IMR-90 (cell line): Measurements from ENCODE around the gene ANKRD6. TPM values are rescaled to one million over a fixed set of nuclear protein-coding genes. Genes with fewer than 3 reads are reported as not detected.

Experiments
- ATAC-seq: fragments of 200-7000 bp; cut with Tn5 transposase; 2 replicates; pipeline ENCODE4 v1.9.1; 2020; ENCODE audit warnings: low read depth, mild to moderate bottlenecking, moderate library complexity
- BruUV-seq: library from RNA; stranded (reverse); fragments of 400-500 nt; replicated peaks from 2 replicates; lab custom pipeline; 2021; lab: Mats Ljungman, UMichigan
- CTCF ChIA-PET: fragments of 300-600 bp; formaldehyde crosslinking; extraction: SDS; loops from one replicate; lab custom pipeline; 2021; ENCODE audit warnings: antibody characterized with exemption; lab: Yijun Ruan, JAX
- POLR2A ChIA-PET: fragments of 300-600 bp; sonication (Branson Sonifier 250); formaldehyde crosslinking; loops from one replicate; lab custom pipeline; 2022; ENCODE audit warnings: antibody characterized with exemption; ENCODE audit not compliant: unreplicated experiment; lab: Charles Lee
- DNase-seq: peaks from one replicate; pipeline ENCODE4 v3.0.0; 2013
- H2AFZ ChIP-seq: replicated peaks from 2 replicates; pipeline ENCODE3; 2013; ENCODE audit warnings: low read length, mild to moderate bottlenecking; ENCODE audit not compliant: poor library complexity
- H2AK5ac ChIP-seq: 2 replicates; pipeline ENCODE4 v1.6.1; 2013; ENCODE audit warnings: low read depth, low read length, inconsistent platforms
- H2AK9ac ChIP-seq: replicated peaks from 2 replicates; pipeline ENCODE3; 2013; ENCODE audit warnings: mild to moderate bottlenecking, low read depth, low read length, moderate library complexity; ENCODE audit not compliant: poor library complexity
- H2BK120ac ChIP-seq: 2 replicates; pipeline ENCODE4 v1.6.1; 2013; ENCODE audit warnings: low read depth, low read length, inconsistent platforms
- H2BK15ac ChIP-seq: 3 replicates; pipeline ENCODE4 v1.6.1; 2013; ENCODE audit warnings: low read depth, low read length, inconsistent platforms
- H2BK20ac ChIP-seq: 2 replicates; pipeline ENCODE4 v1.6.1; 2013; ENCODE audit warnings: low read depth, mild to moderate bottlenecking, inconsistent platforms, low read length, moderate library complexity
- H2BK5ac ChIP-seq: 2 replicates; pipeline ENCODE4 v1.6.1; 2013; ENCODE audit warnings: mild to moderate bottlenecking, low read depth, low read length, inconsistent platforms; ENCODE audit not compliant: poor library complexity, severe bottlenecking
- H3K14ac ChIP-seq: replicated peaks from 2 replicates; pipeline ENCODE4 v1.6.1; 2013; ENCODE audit warnings: low read depth, low read length, inconsistent platforms
- H3K18ac ChIP-seq: 2 replicates; pipeline ENCODE4 v1.6.1; 2013; ENCODE audit warnings: low read depth, low read length, control low read depth
- H3K23ac ChIP-seq: 2 replicates; pipeline ENCODE4 v1.6.1; 2013; ENCODE audit warnings: low read depth, low read length, inconsistent platforms
- H3K27ac ChIP-seq: 2 replicates; pipeline ENCODE4 v1.5.1; 2013; ENCODE audit warnings: mild to moderate bottlenecking, control low read depth, low read length; ENCODE audit not compliant: insufficient read depth
- H3K27me3 ChIP-seq: 2 replicates; pipeline ENCODE4 v1.6.1; 2013; ENCODE audit warnings: low read length; ENCODE audit not compliant: control insufficient read depth, insufficient read depth
- H3K36me3 ChIP-seq: 2 replicates; pipeline ENCODE4 v1.6.1; 2013; ENCODE audit warnings: low read length, mixed read lengths; ENCODE audit not compliant: control insufficient read depth, insufficient read depth
- H3K4ac ChIP-seq: 2 replicates; pipeline ENCODE4 v1.6.1; 2013; ENCODE audit warnings: low read depth, low read length, inconsistent platforms
- H3K4me1 ChIP-seq: 2 replicates; pipeline ENCODE4 v1.6.1; 2013; ENCODE audit warnings: low read length, mixed read lengths; ENCODE audit not compliant: control insufficient read depth, insufficient read depth
- H3K4me2 ChIP-seq: 2 replicates; pipeline ENCODE4 v1.6.1; 2013; ENCODE audit warnings: low read depth, mild to moderate bottlenecking, control low read depth, low read length, moderate library complexity
- H3K4me3 ChIP-seq: 2 replicates; pipeline ENCODE4 v1.5.1; 2013; ENCODE audit warnings: low read depth, mild to moderate bottlenecking, control low read depth, low read length, moderate library complexity; ENCODE audit not compliant: insufficient read depth
- H3K56ac ChIP-seq: 2 replicates; pipeline ENCODE4 v1.6.1; 2013; ENCODE audit warnings: low read length, inconsistent platforms; ENCODE audit not compliant: insufficient read depth; ENCODE audit errors: extremely low read depth
- H3K79me1 ChIP-seq, 2 experiments: 2 replicates each; pipeline ENCODE4 v1.6.1; 2013; ENCODE audit warnings: low read length in 2 of 2, inconsistent platforms in 1 of 2, low read depth in 1 of 2
- H3K9ac ChIP-seq: 2 replicates; pipeline ENCODE4 v1.6.1; 2013; ENCODE audit warnings: low read depth, low read length, control low read depth
- H3K9me1 ChIP-seq: 2 replicates; pipeline ENCODE4 v1.6.1; 2013; ENCODE audit warnings: low read length, inconsistent platforms; ENCODE audit not compliant: insufficient read depth
- H3K9me3 ChIP-seq: 2 replicates; pipeline ENCODE4 v1.6.1; 2013; ENCODE audit warnings: low read length; ENCODE audit not compliant: control insufficient read depth, insufficient read depth
- H4K20me1 ChIP-seq: 2 replicates; pipeline ENCODE4 v1.6.1; 2013; ENCODE audit warnings: low read length, inconsistent platforms; ENCODE audit not compliant: insufficient read depth
- H4K5ac ChIP-seq: 2 replicates; pipeline ENCODE4 v1.6.1; 2013; ENCODE audit warnings: mild to moderate bottlenecking, low read depth, low read length, control low read depth
- H4K8ac ChIP-seq, 2 experiments: 2 replicates each; pipeline ENCODE4 v1.6.1; 2013; ENCODE audit warnings: low read depth in 2 of 2, low read length in 2 of 2, control low read depth in 1 of 2, inconsistent platforms in 1 of 2
- H4K91ac ChIP-seq: 2 replicates; pipeline ENCODE4 v1.6.1; 2013; ENCODE audit warnings: low read depth, low read length, inconsistent platforms; ENCODE audit not compliant: insufficient read depth
- BHLHE40 ChIP-seq: fragments of 150-350 bp; IDR thresholded peaks from 2 replicates; pipeline ENCODE4 v1.6.1; 2016; ENCODE audit warnings: mild to moderate bottlenecking, low read depth, low read length
- CEBPB ChIP-seq: IDR thresholded peaks from 2 replicates; pipeline ENCODE4 v1.6.1; 2012; ENCODE audit warnings: low read depth, low read length, improper control_type of control experiment
- CHD1 ChIP-seq: IDR thresholded peaks from 2 replicates; pipeline ENCODE4 v1.6.1; 2012; ENCODE audit warnings: low read depth, low read length, improper control_type of control experiment
- CTCF ChIP-seq: conservative IDR thresholded peaks from 2 replicates; pipeline ENCODE4 v1.5.1; 2012; ENCODE audit warnings: mild to moderate bottlenecking, low read depth, low read length, improper control_type of control experiment
- ELK1 ChIP-seq: fragments of 150-350 bp; IDR thresholded peaks from 2 replicates; pipeline ENCODE4 v1.6.1; 2016; ENCODE audit warnings: low read depth, mild to moderate bottlenecking, low read length, moderate library complexity, borderline replicate concordance
- FOS ChIP-seq: fragments of 150-350 bp; IDR thresholded peaks from 2 replicates; pipeline ENCODE4 v1.6.1; 2016; ENCODE audit warnings: low read depth, low read length
- MAFK ChIP-seq: IDR thresholded peaks from 2 replicates; pipeline ENCODE4 v1.6.1; 2012; ENCODE audit warnings: low read depth, low read length, improper control_type of control experiment
- MAZ ChIP-seq: IDR thresholded peaks from 2 replicates; pipeline ENCODE4 v1.6.1; 2012; ENCODE audit warnings: low read depth, mild to moderate bottlenecking, low read length, improper control_type of control experiment, moderate library complexity, borderline replicate concordance
- MXI1 ChIP-seq: IDR thresholded peaks from 2 replicates; pipeline ENCODE4 v1.6.1; 2012; ENCODE audit warnings: low read depth, mild to moderate bottlenecking, low read length, moderate library complexity, borderline replicate concordance
- NFE2L2 ChIP-seq: fragments of 150-350 bp; IDR thresholded peaks from 2 replicates; pipeline ENCODE4 v1.6.1; 2016; ENCODE audit warnings: low read depth, mild to moderate bottlenecking, low read length
- POLR2A ChIP-seq: IDR thresholded peaks from 2 replicates; pipeline ENCODE4 v1.6.1; 2012; ENCODE audit warnings: mild to moderate bottlenecking, low read depth, low read length
- RAD21 ChIP-seq: IDR thresholded peaks from 2 replicates; pipeline ENCODE4 v1.6.1; 2012; ENCODE audit warnings: low read length, improper control_type of control experiment
- RCOR1 ChIP-seq: IDR thresholded peaks from 2 replicates; pipeline ENCODE4 v1.6.1; 2012; ENCODE audit warnings: mild to moderate bottlenecking, low read length, improper control_type of control experiment; ENCODE audit not compliant: insufficient replicate concordance
- RFX5 ChIP-seq: IDR thresholded peaks from 2 replicates; pipeline ENCODE4 v1.8.0; 2012; ENCODE audit warnings: low read depth, mild to moderate bottlenecking, low read length, moderate library complexity
- SMC3 ChIP-seq: fragments of 150-350 bp; IDR thresholded peaks from 2 replicates; pipeline ENCODE4 v1.6.1; 2016; ENCODE audit warnings: low read depth, mild to moderate bottlenecking, antibody characterized with exemption, low read length, moderate library complexity
- USF2 ChIP-seq: fragments of 150-350 bp; IDR thresholded peaks from 2 replicates; pipeline ENCODE4 v1.6.1; 2017; ENCODE audit warnings: mild to moderate bottlenecking, antibody characterized with exemption, low read length, low read depth
- WGBS, 2 experiments: methylation state at CpG; one replicate each; pipeline versions ENCODE4 v1.1.5 to v1.1.7; 2013; ENCODE audit warnings: missing lambda C conversion rate in 2 of 2; ENCODE audit not compliant: insufficient read length in 1 of 2; ENCODE audit errors: extremely low coverage in 2 of 2; 5-methylcytosine and 5-hydroxymethylcytosine counted together
- dilution Hi-C: fragments of 300-500 bp; cut with HindIII; formaldehyde crosslinking; loops from one replicate; pipeline ENCODE4 v1.14.3; 2018; ENCODE audit warnings: low sequenced_read_pairs; ENCODE audit not compliant: unreplicated experiment
- in situ Hi-C: fragments of 300-500 bp; cut with MboI; formaldehyde crosslinking; loops from 3 replicates; pipeline ENCODE4 v1.14.3; 2019; ENCODE audit warnings: low sequenced_read_pairs, inconsistent platforms, mixed read lengths
- intact Hi-C: fragments of 100-400 bp; cut with micrococcal nuclease; formaldehyde crosslinking; loops from 2 replicates; pipeline ENCODE4 v1.10.0; 2022
- polyA plus RNA-seq, 3 experiments: library from polyadenylated mRNA; depleted of rRNA; stranded (reverse); fragments of >200 nt; gene quantifications; 2 replicates each; pipeline ENCODE4 v1.2.3, GENCODE V29; 2012; ENCODE audit warnings: low replicate concordance in 1 of 3
- total RNA-seq: library from RNA; depleted of rRNA; stranded (reverse); fragments of >200 nt; gene quantifications from 2 replicates; pipeline ENCODE4 v1.2.3, GENCODE V29; 2012

Gene ANKRD6
- total and polyA plus RNA-seq, 2 of the 4 experiments (the other 2 are of a cell fraction), result 0.12 to 0.18 TPM

GRCh38 chr6:89492025-89492640 is 59.2 kb downstream of the ANKRD6 start:
- H3K9me1 ChIP-seq, result no peaks in the 10 kb centered on the region
- no peaks in the 10 kb centered on the region for H3K4me1 ChIP-seq
- dilution Hi-C loops, result no loop called here
- peaks cover 2% of the 10 kb centered on the region; the same call in 1 of the 2 replicates for H3K27me3 ChIP-seq
- no peak overlapping the region for H2BK120ac ChIP-seq
- no peak overlapping the region for H3K4me3 ChIP-seq
- H3K36me3 ChIP-seq, result no peaks in the 10 kb centered on the region
- no peaks in the 10 kb centered on the region for H3K9me3 ChIP-seq
- no peak overlapping the region for H3K18ac ChIP-seq
- no peak overlapping the region for H2BK20ac ChIP-seq
- ChIA-PET CTCF (no interaction called here), POLR2A (no interaction called here)
- no peak overlapping the region for H3K4ac ChIP-seq
- no peaks in the 10 kb centered on the region for H3K79me1 ChIP-seq
- no peak overlapping the region for H3K23ac ChIP-seq
- no peak overlapping the region for H2AK9ac ChIP-seq
- intact Hi-C loops, result no loop called here
- no peak for DNase-seq
- no peak overlapping the region for H3K27ac ChIP-seq
- no peak overlapping the region for H4K8ac ChIP-seq
- no peak overlapping the region for H2BK5ac ChIP-seq
- in situ Hi-C loops, result no loop called here
- no peak overlapping the region for H3K4me2 ChIP-seq
- H4K91ac ChIP-seq, result no peak overlapping the region
- H2AK5ac ChIP-seq, result no peak overlapping the region
- H4K20me1 ChIP-seq, result no peaks in the 10 kb centered on the region
- no peak overlapping the region for H3K14ac ChIP-seq
- BruUV-seq, result no TSS peak
- no peak overlapping the region for H3K9ac ChIP-seq
- ATAC-seq, result no peak
- no peak overlapping the region for H4K5ac ChIP-seq
- no peak overlapping the region for H2BK15ac ChIP-seq
- 42% methylated on average over 2 of the region's 7 CpGs; no CpG with 5 or more reads in 1 of the 2 experiments for WGBS, 2 experiments
- H2AFZ ChIP-seq, result no peak overlapping the region
- no peak overlapping the region for H3K56ac ChIP-seq
- TF ChIP-seq USF2, result no peak
- TF ChIP-seq BHLHE40, result no peak
- no peak for TF ChIP-seq RAD21
- no peak for TF ChIP-seq MXI1
- no peak for TF ChIP-seq RCOR1
- TF ChIP-seq ELK1, result no peak
- no peak for TF ChIP-seq FOS
- TF ChIP-seq SMC3, result no peak
- no peak for TF ChIP-seq CHD1
- no peak for TF ChIP-seq MAZ
- TF ChIP-seq NFE2L2, result no peak
- no peak for TF ChIP-seq RFX5
- no peak for TF ChIP-seq CEBPB
- no peak for TF ChIP-seq POLR2A
- TF ChIP-seq CTCF, result no peak
- TF ChIP-seq MAFK, result no peak
